ENCODE results near the gene MAGED2.
"Not testable (repeated sequence)": the region's sequence is repeated elsewhere in the genome, so short reads cannot be mapped to it uniquely, and the experiment has no call there.

MAGED2 gene

GRCh38 chrX:54807524-54808108 is at the start of gene MAGED2:
Gene MAGED2, plus strand, starts transcription at chrX:54807745. Its CDS starts 1,587 bp downstream, at chrX:54809332.
- DNase-seq: no peak

DNA sequence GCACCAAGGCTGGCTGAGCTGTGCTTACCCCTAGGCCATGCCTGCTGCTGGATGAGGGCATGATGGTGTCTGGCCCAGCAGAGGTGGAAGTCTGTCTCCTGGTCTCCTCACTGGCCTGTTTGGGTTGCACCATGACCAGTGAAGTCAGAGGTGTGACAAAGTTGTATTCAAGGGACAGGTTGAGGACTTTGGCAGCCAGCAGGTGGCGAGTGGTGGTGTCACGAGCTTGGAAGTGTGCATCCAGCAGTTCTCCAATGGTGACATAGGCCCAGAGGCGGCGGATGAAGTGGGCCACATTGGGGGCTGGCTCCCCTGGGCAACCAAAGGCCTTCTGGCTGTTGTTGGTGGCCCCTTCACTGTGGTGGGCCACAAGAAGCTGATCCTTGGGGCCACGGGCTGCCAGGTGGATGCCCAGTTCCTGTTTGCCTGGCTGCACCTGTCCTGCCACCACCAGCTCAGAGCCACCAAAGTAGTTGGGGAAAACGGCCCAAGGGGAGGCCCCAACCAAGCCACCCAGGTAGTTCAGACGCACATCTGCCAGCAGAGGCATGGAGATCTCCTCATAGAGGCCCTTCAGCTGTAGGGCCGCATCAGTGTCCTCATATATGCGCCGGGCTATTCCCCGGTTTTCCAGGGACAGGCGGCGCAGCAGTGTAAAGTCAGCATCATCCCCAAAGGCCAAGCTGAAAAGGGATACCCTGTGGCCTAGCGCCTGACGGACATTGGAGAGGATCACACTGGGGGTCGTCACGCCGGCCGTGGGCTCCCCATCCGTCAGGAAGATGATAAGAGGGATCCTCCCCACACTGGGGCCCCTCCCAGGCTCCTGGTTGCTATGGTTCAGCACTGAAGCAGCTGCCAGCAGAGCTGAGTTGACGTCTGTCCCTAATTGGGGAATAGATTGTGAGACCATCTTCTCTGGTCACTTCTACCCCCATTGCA is 49.2 kb upstream of the MAGED2 start:
- no peak for DNase-seq

GRCh38 chrX:54774391-54775094 is 33.0 kb upstream of the MAGED2 start:
- DNase-seq: not testable (repeated sequence)

- no peak for DNase-seq
Observed at GRCh38 chrX:54776061-54776460, 31.5 kb upstream of the MAGED2 start.

GRCh38 chrX:54776987-54777672 is 30.4 kb upstream of the MAGED2 start:
- no peak for DNase-seq

- DNase-seq: no peak
Observed at GRCh38 chrX:54785901-54786300, 21.6 kb upstream of the MAGED2 start.

- no peak for DNase-seq
Observed at GRCh38 chrX:54786967-54787366, 20.6 kb upstream of the MAGED2 start.

DNA sequence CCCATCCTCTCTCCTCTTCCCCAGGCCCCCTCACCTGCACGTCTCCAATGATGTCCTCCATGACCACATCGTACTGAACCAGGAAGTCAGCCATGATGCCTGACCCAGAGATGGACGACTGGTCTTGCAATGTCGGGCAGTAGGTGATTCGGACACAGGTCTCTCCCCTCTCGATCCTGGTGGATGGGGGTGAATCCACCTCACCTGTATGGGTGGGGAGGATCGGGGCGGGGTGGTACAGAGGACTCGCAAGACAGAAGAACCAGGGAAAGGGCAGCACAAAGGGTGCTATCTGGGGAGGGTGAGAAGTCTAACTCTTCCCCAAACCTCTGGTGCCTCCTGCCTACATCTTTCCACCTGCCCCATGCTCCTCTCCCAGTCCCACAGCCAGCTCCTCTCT is 19.1 kb upstream of the MAGED2 start:
- no peak for DNase-seq

DNA sequence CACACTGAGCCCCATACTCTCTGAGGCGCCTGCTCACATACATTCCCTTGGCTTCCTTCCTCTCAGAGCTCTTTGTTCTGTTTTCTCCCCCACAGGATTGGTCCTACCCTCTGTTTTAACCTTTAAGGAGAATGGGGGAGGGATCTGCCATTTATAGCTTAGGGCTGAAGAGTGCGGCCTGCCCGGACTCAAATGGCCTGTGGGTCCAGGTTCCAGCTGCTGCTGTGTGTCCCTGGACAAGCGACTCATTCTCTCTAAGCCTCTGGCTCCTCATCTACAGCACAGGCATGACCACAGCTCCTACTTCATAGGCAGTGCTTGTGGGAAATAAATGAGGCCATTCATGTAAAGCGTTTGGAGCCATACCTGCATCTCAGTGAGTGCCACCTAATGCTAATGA is 18.1 kb upstream of the MAGED2 start:
- not testable (repeated sequence) for DNase-seq

DNA sequence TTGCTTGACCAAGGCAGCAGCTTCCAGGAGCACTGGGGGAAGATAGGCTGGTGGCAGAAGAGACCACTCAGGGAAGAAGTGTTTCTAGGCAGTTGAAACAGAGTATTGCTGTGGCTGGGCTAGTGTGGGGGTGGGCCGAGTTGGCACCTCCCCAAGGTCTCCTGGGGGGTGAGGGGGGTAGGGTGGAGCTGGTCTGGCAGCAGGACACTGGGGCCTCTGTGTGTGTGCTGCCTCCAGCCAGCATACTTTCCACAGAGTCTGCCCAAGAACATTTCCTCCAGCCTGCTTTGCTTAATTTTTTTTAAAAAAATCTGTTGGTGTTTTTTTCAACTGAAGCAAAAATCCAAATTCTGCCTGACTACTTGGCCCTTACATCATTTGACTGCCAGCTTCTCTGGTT is 13.5 kb upstream of the MAGED2 start:
- DNase-seq: no peak

DNA sequence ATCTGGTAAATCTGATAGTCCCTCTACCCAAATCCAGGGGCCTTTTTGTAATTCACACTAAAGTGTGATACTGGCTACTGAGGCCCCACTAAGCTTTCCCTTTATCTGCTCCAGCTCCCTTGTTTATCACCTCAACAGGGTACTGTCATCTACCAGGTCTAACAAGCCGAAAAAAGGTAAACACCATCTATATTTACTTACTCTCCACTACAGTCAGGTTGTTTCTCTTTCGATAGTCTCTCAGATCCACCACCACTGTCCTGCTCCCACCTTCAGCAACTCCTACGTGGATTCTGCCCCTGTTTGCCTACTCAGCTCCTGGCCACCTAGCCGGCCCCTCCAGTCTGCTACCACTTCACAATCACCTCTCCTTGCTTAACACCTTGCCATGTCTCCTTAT is 12.8 kb upstream of the MAGED2 start:
- DNase-seq: no peak

DNA sequence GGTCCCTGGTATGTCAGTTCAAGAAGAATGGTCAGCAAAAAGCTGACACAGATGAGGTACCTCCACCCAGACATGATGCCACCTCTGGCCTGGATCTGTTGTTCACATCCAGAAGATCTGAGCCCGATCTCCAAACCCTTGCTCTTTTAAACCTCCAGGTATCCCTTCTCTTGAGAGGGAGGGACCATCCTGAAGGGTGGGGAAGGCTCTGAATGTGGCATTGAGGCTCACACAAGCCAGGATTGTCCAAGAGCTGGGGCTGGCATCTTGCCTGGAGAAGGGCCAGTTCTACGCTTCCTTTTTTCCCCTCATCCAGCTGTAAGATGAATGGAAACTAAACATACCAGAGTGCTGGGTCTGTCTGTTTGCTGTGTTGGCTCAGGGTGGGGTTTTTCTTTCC is 9.4 kb upstream of the MAGED2 start, which contains the start of gene ITIH6:
Gene ITIH6, minus strand, starts transcription at position 119 of the 400 bp plus-strand sequence. Its CDS starts 45 bp downstream, at position 74.
- DNase-seq: no peak

DNA sequence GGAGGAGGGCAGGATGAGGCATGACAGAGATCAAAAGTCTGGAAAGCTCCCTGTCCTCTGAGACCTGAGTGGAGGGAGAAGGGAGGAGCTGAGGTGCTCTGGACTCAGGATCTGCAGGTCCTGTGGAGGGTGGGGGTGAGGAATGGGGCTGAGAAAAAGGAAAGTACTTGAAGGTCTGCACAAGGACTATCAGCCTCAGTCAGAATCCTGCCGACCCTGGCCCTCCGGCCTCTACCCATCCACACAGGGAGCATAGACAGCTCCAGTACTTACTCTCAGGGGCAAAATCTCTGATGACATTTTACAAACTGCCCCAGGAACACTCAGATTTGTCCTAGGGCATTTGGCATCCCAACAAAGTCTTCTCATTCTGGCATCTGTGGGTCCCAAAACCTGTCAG is 8.5 kb upstream of the MAGED2 start:
- no peak for DNase-seq

- DNase-seq: peak; percentile 3
Observed at GRCh38 chrX:54808109-54808604, 612 bp downstream of the MAGED2 start.

- peak; percentile 76 for DNase-seq
Observed at GRCh38 chrX:54808605-54809483, 1.3 kb downstream of the MAGED2 start.

- no peak for DNase-seq
Observed at GRCh38 chrX:54810532-54810931, 3.0 kb downstream of the MAGED2 start.

DNA sequence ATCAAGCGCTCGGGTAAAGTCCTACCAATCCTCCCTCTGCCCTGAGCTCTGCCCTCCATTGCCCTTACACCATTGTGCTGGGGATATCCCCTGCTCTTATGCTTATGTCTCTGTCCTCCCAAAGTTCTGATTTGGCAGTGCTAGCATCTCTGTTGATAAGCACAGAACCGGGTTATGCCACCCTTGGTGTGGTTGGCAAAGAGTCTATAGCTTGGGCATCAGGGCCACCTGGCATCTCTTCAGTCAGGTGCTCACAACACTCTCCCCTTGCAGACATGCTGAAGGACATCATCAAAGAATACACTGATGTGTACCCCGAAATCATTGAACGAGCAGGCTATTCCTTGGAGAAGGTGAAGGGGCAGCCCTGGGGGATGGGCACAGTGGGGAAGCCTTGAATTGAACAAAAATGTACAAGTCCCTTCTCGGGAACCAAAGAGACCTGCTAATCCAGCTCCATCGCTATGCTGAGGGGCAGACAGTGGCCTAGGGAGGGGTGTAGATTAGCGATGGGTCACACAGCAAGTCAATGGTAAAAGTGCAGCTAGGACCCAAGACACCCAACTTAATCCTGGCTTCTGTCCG is 3.8 kb downstream of the MAGED2 start:
- DNase-seq: no peak

DNA sequence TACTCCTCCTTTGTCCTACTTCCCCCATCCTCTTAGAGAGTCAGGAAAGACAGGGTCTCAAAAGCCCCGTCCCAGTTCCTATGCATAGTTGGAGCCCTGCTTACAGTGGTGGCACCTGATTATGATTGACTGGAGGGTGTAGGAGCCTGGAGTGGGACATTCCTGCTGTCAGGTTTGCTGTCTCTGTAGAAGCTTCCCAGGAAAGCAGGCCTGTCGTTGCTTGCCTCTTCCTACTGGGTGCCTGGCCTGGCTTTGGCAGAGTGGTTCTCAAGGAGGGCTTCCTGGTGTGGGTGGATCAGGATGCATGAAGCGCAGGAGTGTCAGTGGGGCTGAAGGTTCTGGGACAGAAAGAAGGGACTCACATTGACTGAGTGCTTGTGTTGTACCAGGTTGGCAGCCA is 4.8 kb downstream of the MAGED2 start:
- no peak for DNase-seq

DNA sequence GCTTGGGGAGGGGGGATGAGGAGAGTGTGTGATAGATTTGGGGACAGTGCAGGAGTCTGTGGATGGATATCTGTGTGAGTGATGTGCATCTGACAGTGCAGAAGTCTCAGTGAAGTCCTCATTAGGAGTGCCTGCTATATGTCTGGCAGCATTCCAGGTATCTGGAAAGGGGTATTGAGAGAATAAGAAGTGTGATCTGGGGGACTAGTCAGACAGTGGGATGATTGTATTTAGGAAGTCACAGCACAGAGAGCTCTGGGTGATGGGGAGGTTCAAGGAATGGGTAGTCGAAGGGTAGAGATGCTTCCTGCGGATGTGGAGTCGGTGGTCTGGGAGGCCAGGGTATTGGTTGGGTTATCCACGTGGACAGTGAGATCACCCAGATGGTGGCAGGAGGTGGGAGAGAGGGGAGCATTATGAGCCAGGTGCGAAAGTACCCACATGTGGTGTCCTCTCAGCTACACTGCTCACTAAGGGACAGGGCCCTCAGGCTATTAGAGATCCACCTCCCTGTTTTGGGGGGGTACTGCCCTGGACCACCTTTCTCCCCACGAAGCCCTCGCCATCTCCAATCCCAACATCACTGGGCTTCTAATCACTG is 9.8 kb downstream of the MAGED2 start:
- no peak for DNase-seq

- no peak for DNase-seq
Observed at GRCh38 chrX:54818221-54818620, 10.7 kb downstream of the MAGED2 start.

- DNase-seq: no peak
Observed at GRCh38 chrX:54819201-54819600, 11.7 kb downstream of the MAGED2 start.
